ENCODE results near the gene TCF4. TPM values are rescaled to one million over a fixed set of nuclear protein-coding genes. Genes with fewer than 3 reads are reported as not detected.
A peak's percentile ranks its signal among the peaks of the same experiment; 100 is the strongest.

Gene TCF4
- total RNA-seq, 1 donor, result 84.6 TPM

DNA sequence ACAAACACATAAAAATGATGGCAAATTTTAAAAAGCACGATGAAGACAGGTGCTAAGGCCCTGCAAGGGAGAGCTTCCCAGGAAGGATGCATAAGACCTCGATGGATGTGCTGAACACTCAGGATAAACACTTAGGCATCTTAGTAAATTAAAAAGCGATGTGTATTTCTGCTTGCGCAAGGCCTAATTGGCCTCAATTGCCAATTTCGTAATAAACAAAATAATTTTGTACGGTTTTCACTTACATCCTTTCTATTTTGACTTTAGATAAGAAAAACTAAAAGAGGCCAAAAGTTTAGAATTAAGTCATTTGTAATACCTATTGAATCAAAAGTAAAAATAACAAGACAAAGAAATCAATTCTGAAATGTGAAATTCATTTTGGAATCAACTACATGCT lies 189.1 kb downstream of the TCF4 start:
- DNase-seq (ENCODE audit: low read depth), result peak; percentile 19

DNA sequence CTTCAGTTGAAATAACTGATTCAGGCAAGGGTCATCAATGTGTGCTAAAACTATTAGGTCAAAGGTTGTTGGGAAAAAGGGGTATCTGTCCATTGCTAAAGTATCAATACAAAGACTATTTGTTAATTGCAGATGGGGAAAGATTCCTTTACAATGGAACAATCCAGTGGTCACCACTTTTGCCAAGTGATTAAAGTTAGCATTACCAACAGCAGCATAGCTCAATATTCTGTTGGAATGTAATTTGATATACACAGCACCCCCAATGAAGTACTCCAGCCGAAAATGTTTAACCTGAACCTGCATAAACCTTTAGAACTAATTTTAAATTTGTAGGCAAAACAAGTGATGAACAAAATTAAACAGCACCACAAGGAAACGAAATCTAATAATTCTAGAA lies 191.0 kb downstream of the TCF4 start:
- no peak for DNase-seq (ENCODE audit: low read depth)
- no peak overlapping the region for H3K4me3 ChIP-seq (ENCODE audit: low read depth, low read length)
- TF ChIP-seq, protein P1, sequence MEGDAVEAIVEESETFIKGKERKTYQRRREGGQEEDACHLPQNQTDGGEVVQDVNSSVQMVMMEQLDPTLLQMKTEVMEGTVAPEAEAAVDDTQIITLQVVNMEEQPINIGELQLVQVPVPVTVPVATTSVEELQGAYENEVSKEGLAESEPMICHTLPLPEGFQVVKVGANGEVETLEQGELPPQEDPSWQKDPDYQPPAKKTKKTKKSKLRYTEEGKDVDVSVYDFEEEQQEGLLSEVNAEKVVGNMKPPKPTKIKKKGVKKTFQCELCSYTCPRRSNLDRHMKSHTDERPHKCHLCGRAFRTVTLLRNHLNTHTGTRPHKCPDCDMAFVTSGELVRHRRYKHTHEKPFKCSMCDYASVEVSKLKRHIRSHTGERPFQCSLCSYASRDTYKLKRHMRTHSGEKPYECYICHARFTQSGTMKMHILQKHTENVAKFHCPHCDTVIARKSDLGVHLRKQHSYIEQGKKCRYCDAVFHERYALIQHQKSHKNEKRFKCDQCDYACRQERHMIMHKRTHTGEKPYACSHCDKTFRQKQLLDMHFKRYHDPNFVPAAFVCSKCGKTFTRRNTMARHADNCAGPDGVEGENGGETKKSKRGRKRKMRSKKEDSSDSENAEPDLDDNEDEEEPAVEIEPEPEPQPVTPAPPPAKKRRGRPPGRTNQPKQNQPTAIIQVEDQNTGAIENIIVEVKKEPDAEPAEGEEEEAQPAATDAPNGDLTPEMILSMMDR (IDR thresholded peaks at IDR 0.05; ENCODE audit: insufficient read depth, low read depth, low read length), result no peak

More for the DNA sequence above, 189.1 kb downstream of the TCF4 start:
- H3K4me3 ChIP-seq (ENCODE audit: low read depth, low read length), result no peak overlapping the region
- TF ChIP-seq, protein P1 (IDR thresholded peaks at IDR 0.05; ENCODE audit: insufficient read depth, low read depth, low read length), result no peak

GRCh38 chr18:55396267-55396905 lies 191.6 kb downstream of the TCF4 start:
- DNase-seq (ENCODE audit: low read depth), result peak; percentile 35
- H3K4me3 ChIP-seq (ENCODE audit: low read depth, low read length), result no peak overlapping the region
- TF ChIP-seq, protein P1 (IDR thresholded peaks at IDR 0.05; ENCODE audit: insufficient read depth, low read depth, low read length), result no peak

GRCh38 chr18:55395799-55396198 lies 192.2 kb downstream of the TCF4 start:
- DNase-seq (ENCODE audit: low read depth), result no peak
- H3K4me3 ChIP-seq (ENCODE audit: low read depth, low read length), result no peak overlapping the region
- TF ChIP-seq, protein P1 (IDR thresholded peaks at IDR 0.05; ENCODE audit: insufficient read depth, low read depth, low read length), result no peak

DNA sequence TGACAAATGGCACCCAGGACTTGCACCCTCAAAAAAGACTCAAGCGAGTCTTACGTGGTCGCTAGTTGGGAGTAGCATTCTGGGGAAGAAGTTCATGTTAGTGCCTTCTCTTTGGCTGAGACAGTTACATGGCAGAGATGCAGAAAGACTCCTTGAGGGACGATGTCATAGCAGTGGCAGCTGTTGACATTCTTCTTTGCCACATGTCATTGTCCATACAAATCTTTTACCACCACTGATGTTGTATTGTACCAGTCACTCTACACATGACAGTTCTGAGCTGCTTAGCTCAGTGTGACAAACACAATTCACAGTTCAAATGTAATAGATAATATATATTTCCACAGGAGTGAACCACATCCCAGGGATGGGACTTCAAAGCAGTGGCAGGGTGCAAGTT lies 197.1 kb downstream of the TCF4 start:
- no peak overlapping the region for H3K4me3 ChIP-seq (ENCODE audit: low read depth, low read length)
- TF ChIP-seq, protein P1 (IDR thresholded peaks at IDR 0.05; ENCODE audit: insufficient read depth, low read depth, low read length), result no peak
- DNase-seq (ENCODE audit: low read depth), result no peak

GRCh38 chr18:55387139-55387984 lies 200.6 kb downstream of the TCF4 start:
- TF ChIP-seq, protein P1 (IDR thresholded peaks at IDR 0.05; ENCODE audit: insufficient read depth, low read depth, low read length), result no peak
- no peak overlapping the region for H3K4me3 ChIP-seq (ENCODE audit: low read depth, low read length)
- no peak for DNase-seq (ENCODE audit: low read depth)
